HAP-1 (cell line): Measurements from ENCODE around the gene SNTB2.

Source experiments
- DNase-seq, 2 experiments: peaks; one replicate each; pipeline ENCODE4 v3.0.0-alpha.2; 2016 to 2020; ENCODE audit warnings: low spot score in 2 of 2
- H3K27me3 ChIP-seq: fragments of 250-450 bp; sonication (Bioruptor Pico); 2 replicates; pipeline ENCODE4 v1.5.1; 2020; ENCODE audit warnings: low read depth, mild to moderate bottlenecking, moderate library complexity
- H3K36me3 ChIP-seq: fragments of 250-450 bp; sonication (Bioruptor Pico); replicated peaks from 2 replicates; pipeline ENCODE4 v1.5.1; 2020; ENCODE audit warnings: mild to moderate bottlenecking
- H3K4me1 ChIP-seq: fragments of 250-450 bp; sonication (Bioruptor Pico); 2 replicates; pipeline ENCODE4 v1.5.1; 2020; ENCODE audit warnings: mild to moderate bottlenecking
- H3K4me3 ChIP-seq: fragments of 250-450 bp; sonication (Bioruptor Pico); 2 replicates; pipeline ENCODE4 v1.5.1; 2020; ENCODE audit warnings: mild to moderate bottlenecking, moderate library complexity
- H3K9me3 ChIP-seq: fragments of 250-450 bp; sonication (Bioruptor Pico); 2 replicates; pipeline ENCODE4 v1.5.1; 2020; ENCODE audit warnings: mild to moderate bottlenecking, moderate library complexity
- in situ Hi-C: fragments of 300-500 bp; cut with MboI; formaldehyde crosslinking; loops from 3 replicates; pipeline ENCODE4 v1.14.3; 2020; ENCODE audit warnings: low sequenced_read_pairs, inconsistent platforms, mixed read lengths

Gene SNTB2

GRCh38 chr16:69313469-69313868, 126.5 kb downstream of the SNTB2 start:
- no peak overlapping the region for H3K4me3 ChIP-seq
- no peaks in the 10 kb centered on the region for H3K9me3 ChIP-seq
- H3K36me3 ChIP-seq: peaks cover 51% of the 10 kb centered on the region
- H3K4me1 ChIP-seq: peaks cover 3% of the 10 kb centered on the region
- no peak for DNase-seq
- H3K27me3 ChIP-seq: no peaks in the 10 kb centered on the region
- in situ Hi-C loops: no loop called here

GRCh38 chr16:69314534-69314933, 127.6 kb downstream of the SNTB2 start:
- H3K4me3 ChIP-seq: no peak overlapping the region
- in situ Hi-C loops: no loop called here
- peaks cover 3% of the 10 kb centered on the region for H3K4me1 ChIP-seq
- H3K36me3 ChIP-seq: peaks cover 61% of the 10 kb centered on the region
- H3K9me3 ChIP-seq: no peaks in the 10 kb centered on the region
- no peaks in the 10 kb centered on the region for H3K27me3 ChIP-seq
- DNase-seq: no peak

GRCh38 chr16:69315486-69316311, 128.7 kb downstream of the SNTB2 start:
- H3K4me1 ChIP-seq: peaks cover under 1% of the 10 kb centered on the region
- no peaks in the 10 kb centered on the region for H3K9me3 ChIP-seq
- no peaks in the 10 kb centered on the region for H3K27me3 ChIP-seq
- in situ Hi-C loops: no loop called here
- H3K36me3 ChIP-seq: peaks cover 73% of the 10 kb centered on the region
- DNase-seq: no peak
- H3K4me3 ChIP-seq: no peak overlapping the region

GRCh38 chr16:69316595-69317034, 129.7 kb downstream of the SNTB2 start:
- no peaks in the 10 kb centered on the region for H3K27me3 ChIP-seq
- no peak overlapping the region for H3K4me3 ChIP-seq
- no peaks in the 10 kb centered on the region; the same call in 1 of the 2 replicates for H3K4me1 ChIP-seq
- in situ Hi-C loops: no loop called here
- peaks cover 77% of the 10 kb centered on the region for H3K36me3 ChIP-seq
- DNase-seq: no peak
- H3K9me3 ChIP-seq: no peaks in the 10 kb centered on the region

- Histone ChIP-seq H3K4me3 (no peak overlapping the region), H3K4me1 (no peaks in the 10 kb centered on the region), H3K27me3 (no peaks in the 10 kb centered on the region), H3K9me3 (no peaks in the 10 kb centered on the region), H3K36me3 (peaks cover 90% of the 10 kb centered on the region)
- no peak for DNase-seq
- in situ Hi-C loops: no loop called here
Observed at GRCh38 chr16:69318177-69318910, 131.4 kb downstream of the SNTB2 start.

GRCh38 chr16:69318911-69319289, 131.9 kb downstream of the SNTB2 start:
- peaks cover 93% of the 10 kb centered on the region for H3K36me3 ChIP-seq

GRCh38 chr16:69319381-69319780, 132.4 kb downstream of the SNTB2 start:
- Histone ChIP-seq H3K36me3 (peaks cover 94% of the 10 kb centered on the region), H3K27me3 (no peaks in the 10 kb centered on the region), H3K4me1 (no peaks in the 10 kb centered on the region), H3K4me3 (no peak overlapping the region), H3K9me3 (no peaks in the 10 kb centered on the region)
- DNase-seq: no peak
- in situ Hi-C loops: no loop called here

More at GRCh38 chr16:69318911-69319289, 131.9 kb downstream of the SNTB2 start:
- in situ Hi-C loops: no loop called here
- no peak for DNase-seq
- H3K27me3 ChIP-seq: no peaks in the 10 kb centered on the region
- H3K9me3 ChIP-seq: no peaks in the 10 kb centered on the region
- H3K4me3 ChIP-seq: no peak overlapping the region
- no peaks in the 10 kb centered on the region for H3K4me1 ChIP-seq

GRCh38 chr16:69319826-69320739, 133.1 kb downstream of the SNTB2 start:
- in situ Hi-C loops: no loop called here
- H3K36me3 ChIP-seq: peaks cover 94% of the 10 kb centered on the region

GRCh38 chr16:69320740-69321073, 133.7 kb downstream of the SNTB2 start:
- H3K27me3 ChIP-seq: no peaks in the 10 kb centered on the region
- H3K9me3 ChIP-seq: no peaks in the 10 kb centered on the region
- peaks cover 92% of the 10 kb centered on the region for H3K36me3 ChIP-seq
- H3K4me1 ChIP-seq: no peaks in the 10 kb centered on the region
- DNase-seq: no peak
- H3K4me3 ChIP-seq: no peak overlapping the region
- in situ Hi-C loops: no loop called here

More at GRCh38 chr16:69319826-69320739, 133.1 kb downstream of the SNTB2 start:
- Histone ChIP-seq H3K4me1 (no peaks in the 10 kb centered on the region), H3K4me3 (no peak overlapping the region), H3K9me3 (no peaks in the 10 kb centered on the region), H3K27me3 (no peaks in the 10 kb centered on the region)
- DNase-seq: no peak

- H3K9me3 ChIP-seq: no peaks in the 10 kb centered on the region
- in situ Hi-C loops: no loop called here
- no peaks in the 10 kb centered on the region for H3K27me3 ChIP-seq
- no peak overlapping the region for H3K4me3 ChIP-seq
- no peak for DNase-seq
- H3K4me1 ChIP-seq: peaks cover 3% of the 10 kb centered on the region; the same call in 1 of the 2 replicates
- peaks cover 92% of the 10 kb centered on the region for H3K36me3 ChIP-seq
Observed at GRCh38 chr16:69321080-69321479, 134.1 kb downstream of the SNTB2 start.

GRCh38 chr16:69322343-69322742, 135.4 kb downstream of the SNTB2 start:
- H3K9me3 ChIP-seq: no peaks in the 10 kb centered on the region
- H3K4me3 ChIP-seq: no peak overlapping the region
- H3K27me3 ChIP-seq: no peaks in the 10 kb centered on the region
- in situ Hi-C loops: no loop called here
- H3K36me3 ChIP-seq: peaks cover 90% of the 10 kb centered on the region
- DNase-seq: no peak
- H3K4me1 ChIP-seq: peaks cover 4% of the 10 kb centered on the region; the same call in 1 of the 2 replicates

GRCh38 chr16:69323415-69323814, 136.5 kb downstream of the SNTB2 start:
- H3K27me3 ChIP-seq: no peaks in the 10 kb centered on the region
- no peak for DNase-seq
- H3K4me3 ChIP-seq: no peak overlapping the region
- H3K9me3 ChIP-seq: no peaks in the 10 kb centered on the region
- H3K4me1 ChIP-seq: peaks cover 7% of the 10 kb centered on the region
- in situ Hi-C loops: no loop called here
- peaks cover 91% of the 10 kb centered on the region for H3K36me3 ChIP-seq

GRCh38 chr16:69324013-69324531, 137.1 kb downstream of the SNTB2 start:
- H3K27me3 ChIP-seq: no peaks in the 10 kb centered on the region
- DNase-seq: peak in 1 of 2 experiments; percentile 41
- H3K9me3 ChIP-seq: no peaks in the 10 kb centered on the region
- no peak overlapping the region for H3K4me3 ChIP-seq
- peaks cover 91% of the 10 kb centered on the region for H3K36me3 ChIP-seq
- in situ Hi-C loops: no loop called here
- H3K4me1 ChIP-seq: peaks cover 14% of the 10 kb centered on the region
